K562 treated with DMSO at 1 percent for 12 hours (cell line): ENCODE results near the gene VGLL3. TPM values are rescaled to one million over a fixed set of nuclear protein-coding genes. Genes with fewer than 3 reads are reported as not detected.

Source experiments
- total RNA-seq: library from RNA; unstranded; fragments of 300-600 nt; gene quantifications from 2 replicates; pipeline ENCODE4 v1.2.3, GENCODE V29; 2022; ENCODE audit not compliant: insufficient read depth

VGLL3 gene
- total RNA-seq = 0.07 TPM in 1 of 2 replicates, not detected in the other

GRCh38 chr3:86990734-86991481 is at the start of gene VGLL3:
Gene VGLL3 (minus strand): TSS chr3:86991149. CDS start chr3:86990743, 406 bp downstream.

Other genes starting within 250 kb of the VGLL3 start
- 9.3 and 25.1 TPM in 2 replicates for gene CHMP2B, start 236.2 kb upstream of the VGLL3 start, total RNA-seq